CD4-positive, alpha-beta memory T cell (primary cell): ENCODE measurements around the gene LGALS3BP. TPM values are rescaled to one million over a fixed set of nuclear protein-coding genes. Genes with fewer than 3 reads are reported as not detected.
"Not testable (repeated sequence)": the region's sequence is repeated elsewhere in the genome, so short reads cannot be mapped to it uniquely, and the experiment has no call there.

Experiments used
- CTCF ChIA-PET: fragments of 350-600 bp; sonication (Branson Sonifier 250); formaldehyde crosslinking; loops from one replicate; lab custom pipeline; 2021; ENCODE audit warnings: inconsistent platforms; ENCODE audit not compliant: partially characterized antibody; lab: Charles Lee
- POLR2A ChIA-PET: fragments of 350-600 bp; sonication (Branson Sonifier 250); formaldehyde crosslinking; loops from one replicate; lab custom pipeline; 2021; ENCODE audit not compliant: partially characterized antibody; lab: Charles Lee
- DNase-seq, 5 donors: peaks; one replicate each; pipeline versions ENCODE4 v3.0.0 to v3.0.0-alpha.2; 2020 to 2022; ENCODE audit warnings: mixed read lengths in 1 of 5
- H3K27ac ChIP-seq: one replicate; pipeline ENCODE4 v1.7.0; 2013; ENCODE audit warnings: low read depth, low read length
- H3K27me3 ChIP-seq: 2 replicates; pipeline ENCODE4 v1.7.0; 2013; ENCODE audit warnings: mild to moderate bottlenecking, low read length, moderate library complexity; ENCODE audit not compliant: insufficient read depth
- H3K36me3 ChIP-seq: 2 replicates; pipeline ENCODE4 v1.7.0; 2013; ENCODE audit warnings: mild to moderate bottlenecking, low read length, moderate library complexity; ENCODE audit not compliant: insufficient read depth
- H3K4me1 ChIP-seq: 2 replicates; pipeline ENCODE4 v1.7.0; 2013; ENCODE audit warnings: mild to moderate bottlenecking, low read length, moderate library complexity; ENCODE audit not compliant: insufficient read depth
- H3K4me3 ChIP-seq, 2 donors: one replicate each; pipeline ENCODE4 v1.7.0; 2013; ENCODE audit warnings: low read length in 2 of 2, mild to moderate bottlenecking in 1 of 2
- H3K9me3 ChIP-seq, 2 donors: one replicate each; pipeline ENCODE4 v1.7.0; 2013; ENCODE audit warnings: low read length in 2 of 2, control low read depth in 1 of 2; ENCODE audit not compliant: control insufficient read depth in 1 of 2
- H3K27ac Mint-ChIP-seq, 7 donors: one replicate each; pipeline ENCODE4 v1.8.0; 2020 to 2021; ENCODE audit warnings: mixed read lengths in 7 of 7, mild to moderate bottlenecking in 6 of 7, inconsistent platforms in 3 of 7, moderate library complexity in 3 of 7
- H3K27me3 Mint-ChIP-seq, 2 donors: one replicate each; pipeline ENCODE4 v1.8.0; 2020 to 2021; ENCODE audit warnings: mixed read lengths in 2 of 2
- H3K36me3 Mint-ChIP-seq, 2 donors: one replicate each; pipeline ENCODE4 v1.8.0; 2020 to 2021; ENCODE audit warnings: mixed read lengths in 2 of 2, inconsistent platforms in 1 of 2, mild to moderate bottlenecking in 1 of 2
- H3K4me1 Mint-ChIP-seq, 4 donors: one replicate each; pipeline ENCODE4 v1.8.0; 2020 to 2021; ENCODE audit warnings: mixed read lengths in 4 of 4, mild to moderate bottlenecking in 1 of 4
- H3K4me3 Mint-ChIP-seq, 8 donors: one replicate each; pipeline ENCODE4 v1.8.0; 2020 to 2021; ENCODE audit warnings: mixed read lengths in 8 of 8, mild to moderate bottlenecking in 7 of 8, moderate library complexity in 6 of 8, inconsistent platforms in 3 of 8
- H3K9me3 Mint-ChIP-seq, 8 donors: one replicate each; pipeline ENCODE4 v1.8.0; 2020 to 2021; ENCODE audit warnings: mixed read lengths in 8 of 8, mild to moderate bottlenecking in 5 of 8, inconsistent platforms in 3 of 8, moderate library complexity in 1 of 8
- intact Hi-C: fragments of 100-400 bp; cut with micrococcal nuclease; formaldehyde crosslinking; loops from one replicate; pipeline ENCODE4 v1.15.1; 2023
- polyA plus RNA-seq, 2 donors: library from polyadenylated mRNA; unstranded; fragments of 300-500 nt; fragmentation: Illumina TruSeq; gene quantifications; one replicate each; pipeline ENCODE4 v1.2.3, GENCODE V29; 2021
- total RNA-seq, 2 experiments: library from RNA; stranded (reverse); gene quantifications; one replicate each; pipeline ENCODE4 v1.2.3, GENCODE V29; 2021

LGALS3BP gene
- total and polyA plus RNA-seq, 4 experiments from 2014 or later = 44.8 to 70.7 (median 51.0) TPM

GRCh38 chr17:78965491-78965924 is 14.2 kb downstream of the LGALS3BP start:
- H3K4me1 ChIP-seq = no peaks in the 10 kb centered on the region
- H3K27me3 ChIP-seq = no peaks in the 10 kb centered on the region
- no peak overlapping the region for H3K27ac ChIP-seq
- Mint-ChIP-seq H3K27me3 (no peaks in the 10 kb centered on the region), H3K27ac (no peak overlapping the region), H3K4me1 (no peaks in the 10 kb centered on the region), H3K4me3 (no peak overlapping the region), H3K36me3 (no peaks in the 10 kb centered on the region), H3K9me3 (no peaks in the 10 kb centered on the region)
- ChIA-PET CTCF (interaction anchor here (2.3 kb wide), 1 partner anchor 100 kb away, joined by 10 read pairs; no protein-coding TSS in a partner anchor), POLR2A (interaction anchor here (1.5 kb wide), 1 partner anchor 14 kb away, joined by 3 read pairs; the partner anchor contains the start of gene LGALS3BP)
- no peak for DNase-seq
- H3K9me3 ChIP-seq = no peaks in the 10 kb centered on the region
- no peaks in the 10 kb centered on the region for H3K36me3 ChIP-seq
- intact Hi-C loops = no loop called here
- H3K4me3 ChIP-seq = no peak overlapping the region

- no peaks in the 10 kb centered on the region for H3K9me3 ChIP-seq
- H3K36me3 ChIP-seq = no peaks in the 10 kb centered on the region
- no peaks in the 10 kb centered on the region for H3K27me3 ChIP-seq
- ChIA-PET POLR2A (no interaction called here), CTCF (no interaction called here)
- H3K27ac ChIP-seq = no peak overlapping the region
- intact Hi-C loops = no loop called here
- no peak overlapping the region for H3K4me3 ChIP-seq
- H3K4me1 ChIP-seq = no peaks in the 10 kb centered on the region
- no peak for DNase-seq
- Mint-ChIP-seq H3K36me3 (no peaks in the 10 kb centered on the region), H3K9me3 (no peaks in the 10 kb centered on the region), H3K4me3 (no peak overlapping the region), H3K27ac (no peak overlapping the region), H3K27me3 (peaks cover 0 to 3% of the 10 kb centered on the region in 2 donors), H3K4me1 (no peaks in the 10 kb centered on the region)
Measured at GRCh38 chr17:78963378-78963777, 16.3 kb downstream of the LGALS3BP start.

DNA sequence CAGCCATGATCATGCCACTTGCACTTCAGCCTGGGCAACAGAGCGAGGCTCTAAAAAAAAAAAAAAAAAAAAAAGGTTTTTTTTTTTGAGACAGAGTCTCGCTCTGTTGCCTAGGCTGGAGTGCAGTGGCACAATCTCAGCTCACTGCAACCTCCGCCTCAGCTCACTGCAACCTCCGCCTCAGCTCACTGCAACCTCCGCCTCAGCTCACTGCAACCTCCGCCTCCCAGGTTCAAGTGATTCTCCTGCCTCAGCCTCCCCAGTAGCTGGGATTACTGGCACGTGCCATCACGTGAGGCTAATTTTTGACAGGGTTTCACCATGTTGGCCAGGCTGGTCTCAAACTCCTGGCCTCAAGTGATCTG is 16.8 kb downstream of the LGALS3BP start:
- DNase-seq, CTCF ChIA-PET, POLR2A ChIA-PET, H3K4me1 Mint-ChIP-seq, H3K4me1 ChIP-seq, H3K27ac Mint-ChIP-seq, H3K27me3 ChIP-seq, H3K9me3 ChIP-seq, H3K9me3 Mint-ChIP-seq, H3K4me3 ChIP-seq, H3K36me3 Mint-ChIP-seq, H3K36me3 ChIP-seq, H3K27ac ChIP-seq, H3K27me3 Mint-ChIP-seq, intact Hi-C loops, H3K4me3 Mint-ChIP-seq: not testable (repeated sequence)

DNA sequence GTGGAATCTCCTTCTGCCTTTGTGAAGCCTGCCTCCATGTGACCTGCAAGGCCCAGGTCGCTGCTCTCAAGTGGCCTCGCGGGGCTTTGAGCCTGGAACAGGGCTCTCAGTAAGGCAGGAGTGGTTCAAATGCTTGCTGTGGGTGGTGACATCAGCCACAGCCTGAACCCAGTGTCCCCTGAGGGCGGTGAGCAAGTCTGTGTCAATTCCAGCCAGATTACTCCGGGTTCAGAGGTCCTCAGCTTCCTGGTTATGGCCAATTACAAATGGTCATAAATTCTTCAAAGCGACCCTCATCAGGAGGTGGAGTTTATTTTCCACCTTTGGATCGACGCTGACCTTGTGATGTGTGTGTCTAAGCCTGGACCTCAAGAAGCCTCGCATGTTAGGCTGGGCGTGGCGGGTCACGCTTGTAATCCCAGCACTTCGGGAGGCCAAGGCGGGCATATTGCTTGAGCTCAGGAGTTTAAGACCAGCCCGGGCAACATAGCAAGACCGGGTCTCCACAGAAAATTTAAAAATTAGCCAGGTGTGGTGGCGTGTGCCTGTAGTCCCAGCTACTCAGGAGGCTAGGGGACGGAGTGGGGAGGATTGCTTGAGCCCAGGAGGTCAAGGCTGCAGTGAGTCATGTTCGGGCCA is 17.3 kb downstream of the LGALS3BP start:
- CTCF ChIA-PET = no interaction called here

DNA sequence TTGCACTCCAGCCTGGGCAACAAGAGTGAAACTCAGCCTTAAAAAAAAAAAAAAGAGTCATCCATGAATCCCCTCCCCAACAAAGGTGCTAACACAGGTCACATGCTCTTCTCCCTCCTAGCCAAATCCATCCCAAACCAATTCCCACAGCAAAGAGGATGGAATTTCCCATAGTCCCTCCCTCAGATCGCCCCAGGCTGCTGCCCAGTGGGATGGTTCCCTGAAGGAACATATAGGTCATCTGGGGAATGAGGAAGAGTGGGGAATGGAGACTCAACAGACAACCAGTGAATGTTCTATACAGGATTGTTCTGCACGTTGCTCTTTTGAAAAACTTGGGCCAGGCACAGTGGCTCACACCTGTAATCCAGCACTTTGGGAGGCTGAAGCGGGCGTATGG is 18.2 kb downstream of the LGALS3BP start:
- Histone ChIP-seq H3K4me3 (no peak overlapping the region), H3K36me3 (no peaks in the 10 kb centered on the region), H3K27ac (no peak overlapping the region), H3K27me3 (no peaks in the 10 kb centered on the region), H3K4me1 (no peaks in the 10 kb centered on the region), H3K9me3 (no peaks in the 10 kb centered on the region)
- intact Hi-C loops = no loop called here
- CTCF ChIA-PET = no interaction called here
- H3K9me3 Mint-ChIP-seq = no peaks in the 10 kb centered on the region
- H3K27ac Mint-ChIP-seq = no peak overlapping the region
- POLR2A ChIA-PET = no interaction called here
- H3K4me1 Mint-ChIP-seq = no peaks in the 10 kb centered on the region
- H3K36me3 Mint-ChIP-seq = no peaks in the 10 kb centered on the region
- DNase-seq = no peak
- H3K4me3 Mint-ChIP-seq = no peak overlapping the region
- peaks cover 0 to 3% of the 10 kb centered on the region in 2 donors for H3K27me3 Mint-ChIP-seq

More for the DNA sequence above, 17.3 kb downstream of the LGALS3BP start:
- intact Hi-C loops = no loop called here
- Mint-ChIP-seq H3K36me3 (no peaks in the 10 kb centered on the region), H3K27me3 (peaks cover 0 to 3% of the 10 kb centered on the region in 2 donors), H3K27ac (no peak overlapping the region), H3K4me3 (no peak overlapping the region), H3K9me3 (no peaks in the 10 kb centered on the region), H3K4me1 (no peaks in the 10 kb centered on the region)
- Histone ChIP-seq H3K27ac (no peak overlapping the region), H3K9me3 (no peaks in the 10 kb centered on the region), H3K27me3 (no peaks in the 10 kb centered on the region), H3K4me1 (no peaks in the 10 kb centered on the region), H3K4me3 (no peak overlapping the region), H3K36me3 (no peaks in the 10 kb centered on the region)
- no peak for DNase-seq
- POLR2A ChIA-PET = no interaction called here

GRCh38 chr17:78960928-78961327 is 18.8 kb downstream of the LGALS3BP start:
- Histone ChIP-seq H3K4me1 (no peaks in the 10 kb centered on the region), H3K27me3 (no peaks in the 10 kb centered on the region), H3K36me3 (no peaks in the 10 kb centered on the region), H3K27ac (no peak overlapping the region), H3K9me3 (no peaks in the 10 kb centered on the region), H3K4me3 (no peak overlapping the region)
- intact Hi-C loops = no loop called here
- Mint-ChIP-seq H3K27ac (no peak overlapping the region), H3K4me1 (no peaks in the 10 kb centered on the region), H3K27me3 (peaks cover 0 to 3% of the 10 kb centered on the region in 2 donors), H3K4me3 (no peak overlapping the region), H3K9me3 (no peaks in the 10 kb centered on the region), H3K36me3 (no peaks in the 10 kb centered on the region)
- ChIA-PET CTCF (interaction anchor here (0.7 to 1.2 kb wide), 2 partner anchors 95 to 1898 kb away, joined by 3 to 7 read pairs; no protein-coding TSS in a partner anchor), POLR2A (no interaction called here)
- DNase-seq = no peak

- Mint-ChIP-seq H3K9me3 (no peaks in the 10 kb centered on the region), H3K36me3 (no peaks in the 10 kb centered on the region), H3K27ac (no peak overlapping the region), H3K4me3 (no peak overlapping the region), H3K4me1 (no peaks in the 10 kb centered on the region), H3K27me3 (peaks cover 0 to 3% of the 10 kb centered on the region in 2 donors)
- H3K4me1 ChIP-seq = no peaks in the 10 kb centered on the region
- no peak for DNase-seq
- H3K27ac ChIP-seq = no peak overlapping the region
- ChIA-PET CTCF (interaction anchor here (1.2 kb wide), 1 partner anchor 94 kb away, joined by 7 read pairs; no protein-coding TSS in a partner anchor), POLR2A (no interaction called here)
- no peaks in the 10 kb centered on the region for H3K9me3 ChIP-seq
- H3K36me3 ChIP-seq = no peaks in the 10 kb centered on the region
- no peak overlapping the region for H3K4me3 ChIP-seq
- intact Hi-C loops = no loop called here
- H3K27me3 ChIP-seq = no peaks in the 10 kb centered on the region
Measured at GRCh38 chr17:78959803-78960202, 19.9 kb downstream of the LGALS3BP start.
